Activated CD4-positive, alpha-beta T cell treated with anti-CD3 and anti-CD28 coated beads, Interleukin-2, amount 50 U/mL, for 24 hours (primary cell): ENCODE results near the gene KRT74.

Source experiments
- DNase-seq, 2 donors: peaks; one replicate each; pipeline ENCODE4 v3.0.0-alpha.2; 2020; ENCODE audit warnings: low read depth in 1 of 2, low spot score in 1 of 2

The KRT74 gene

DNA sequence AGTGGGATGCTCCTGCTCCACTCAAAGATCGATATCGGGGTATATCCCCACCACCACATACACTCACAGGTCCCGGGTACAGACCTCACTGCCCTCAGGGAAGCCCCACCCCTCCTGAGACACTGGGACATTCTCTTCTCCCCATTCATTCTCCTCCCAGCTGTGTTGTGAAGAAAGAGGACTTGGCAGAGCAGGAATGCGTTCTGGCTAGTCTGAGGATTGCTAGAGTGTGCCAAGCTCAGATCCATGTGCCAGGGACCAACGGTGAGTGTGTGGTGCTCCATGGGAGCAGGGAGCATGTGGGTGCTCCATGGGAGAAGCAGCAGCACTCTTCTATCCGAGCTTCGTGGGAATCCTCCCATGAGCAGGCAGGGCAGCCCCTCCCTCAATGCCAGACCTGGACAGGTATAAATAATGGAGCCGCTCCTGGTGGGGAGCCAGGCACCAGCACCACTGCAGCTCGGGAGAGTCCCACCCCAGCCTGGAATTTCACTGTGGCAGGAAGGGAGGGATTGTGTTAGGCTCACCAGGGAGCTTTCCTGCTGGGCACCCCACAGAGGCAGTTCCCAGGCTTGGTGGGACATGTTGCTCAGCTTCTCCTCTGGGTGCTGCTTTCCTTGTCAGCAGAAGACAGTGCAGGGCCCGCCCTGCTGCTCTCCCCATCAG, 51.2 kb downstream of the KRT74 start:
- no peak for DNase-seq

GRCh38 chr12:52521568-52522266, 51.9 kb downstream of the KRT74 start:
- DNase-seq: no peak

GRCh38 chr12:52521175-52521567, 52.5 kb downstream of the KRT74 start:
- DNase-seq: no peak

GRCh38 chr12:52519826-52520662, 53.6 kb downstream of the KRT74 start, which contains the start of gene KRT5:
KRT5 (minus strand) TSS chr12:52520394; CDS start chr12:52520296, 98 bp downstream.
- DNase-seq: no peak

DNA sequence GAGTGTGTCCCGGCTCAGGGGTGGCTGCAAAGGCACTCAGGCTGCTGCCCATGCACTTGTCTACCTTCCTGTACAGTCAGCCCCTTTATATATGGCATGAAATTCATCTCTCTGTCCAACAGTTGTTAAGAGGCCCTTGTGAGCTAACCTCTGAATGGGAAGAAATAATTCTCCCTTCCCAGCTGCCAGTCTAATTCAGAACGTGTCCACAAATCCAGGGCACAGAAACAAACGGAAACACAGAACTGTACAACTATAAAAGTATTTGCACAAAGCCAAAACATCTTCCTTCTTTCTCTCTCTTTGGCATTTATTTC, 54.3 kb downstream of the KRT74 start:
- no peak for DNase-seq

DNA sequence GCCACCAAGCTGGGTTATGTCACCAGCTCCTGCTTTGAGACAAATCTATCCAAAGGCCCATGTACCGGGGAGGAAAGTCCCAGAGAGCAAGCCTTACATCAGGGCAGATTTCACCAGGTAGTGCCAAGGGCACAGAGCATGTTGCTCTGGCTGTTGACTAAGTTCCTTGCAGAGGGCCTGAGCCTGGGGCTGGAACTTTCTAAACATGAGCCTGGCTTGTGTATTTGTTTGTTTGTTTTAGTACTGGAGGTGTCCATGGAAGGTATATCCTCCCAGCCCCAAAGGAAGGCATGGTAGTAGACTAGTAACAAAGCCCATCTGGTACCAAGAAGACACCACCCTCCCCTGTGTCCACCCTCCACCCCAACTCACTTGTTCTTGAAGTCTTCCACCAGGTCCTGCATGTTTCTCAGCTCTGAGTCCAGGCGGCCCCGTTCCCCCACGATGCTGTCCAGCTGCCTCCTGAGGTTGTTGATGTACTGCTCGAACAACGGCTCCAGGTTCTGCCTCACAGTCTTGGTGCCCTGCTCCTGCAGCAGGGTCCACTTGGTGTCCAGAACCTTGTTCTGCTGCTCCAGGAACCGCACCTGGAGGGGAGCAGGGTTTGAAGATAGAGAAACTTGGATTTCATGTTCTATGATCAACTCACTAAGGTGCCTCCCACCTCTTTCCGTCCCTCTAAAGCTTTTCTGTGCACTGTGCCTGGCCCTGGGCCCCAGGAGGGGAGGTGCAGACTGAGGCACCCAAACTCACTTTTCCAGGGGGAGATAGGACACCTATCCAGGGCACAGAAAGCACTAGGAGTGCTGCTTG, 54.9 kb downstream of the KRT74 start:
- no peak for DNase-seq

GRCh38 chr12:52517888-52518287, 55.8 kb downstream of the KRT74 start:
- DNase-seq: no peak

GRCh38 chr12:52517005-52517835, 56.4 kb downstream of the KRT74 start:
- no peak for DNase-seq

DNA sequence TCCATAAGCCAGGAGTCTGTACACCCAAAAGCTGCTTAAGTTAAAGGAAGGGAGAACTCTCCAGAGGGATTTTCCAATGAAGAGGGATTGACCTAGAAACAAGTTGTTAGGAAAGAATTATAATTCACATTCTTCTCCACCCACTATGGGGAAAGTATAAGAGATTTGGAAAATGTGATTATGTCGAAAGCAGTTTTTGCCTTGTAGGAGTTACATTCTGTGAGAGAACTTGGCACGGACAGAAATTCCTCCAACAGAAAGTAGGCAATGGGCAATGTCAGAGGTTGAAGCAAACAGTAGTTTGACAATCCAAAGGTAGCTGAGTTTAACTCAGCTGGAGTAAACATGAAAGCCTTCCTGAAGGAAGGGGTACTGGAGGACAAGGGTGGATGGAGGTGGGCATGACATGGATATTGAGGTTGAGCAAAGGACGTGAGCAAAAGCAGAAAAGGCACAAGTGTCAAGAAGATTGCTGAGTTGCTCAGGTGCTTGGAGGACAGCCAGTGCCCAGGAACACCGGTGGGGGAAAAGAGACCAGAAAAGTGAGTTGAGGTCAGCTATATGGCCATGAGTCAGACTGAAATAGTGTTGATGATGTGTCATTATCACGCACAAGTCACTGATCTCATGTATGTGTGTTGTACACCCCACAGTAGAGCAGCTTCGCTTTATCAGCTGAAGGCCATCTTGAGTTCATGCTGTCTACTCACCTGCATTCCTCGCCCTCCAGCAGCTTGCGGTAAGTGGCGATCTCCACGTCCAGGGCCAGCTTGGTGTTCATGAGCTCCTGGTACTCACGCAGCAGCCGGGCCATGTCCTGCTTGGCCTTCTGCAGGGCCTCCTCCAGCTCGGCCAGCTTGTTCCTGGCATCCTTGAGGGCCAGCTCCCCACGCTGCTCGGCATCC, 57.5 kb downstream of the KRT74 start:
- DNase-seq: no peak
